MM.1S (cell line): ENCODE data around the gene GGA2.

Source experiments
- DNase-seq: peaks from one replicate; pipeline ENCODE4 v3.0.0-alpha.2; 2015
- H2AFZ ChIP-seq: fragments of 300-600 bp; sonication (generic); 2 replicates; pipeline ENCODE4 v1.6.0; 2016; ENCODE audit warnings: antibody characterized with exemption, low read length
- H3F3A ChIP-seq: fragments of 300-600 bp; sonication (generic); 2 replicates; pipeline ENCODE4 v1.6.1; 2016; ENCODE audit warnings: mild to moderate bottlenecking, antibody characterized with exemption, low read length, moderate library complexity, mixed read lengths; ENCODE audit not compliant: insufficient read depth
- H3K27ac ChIP-seq: fragments of 300-600 bp; sonication (generic); 2 replicates; pipeline ENCODE4 v1.5.1; 2016; ENCODE audit warnings: mild to moderate bottlenecking, low read length
- H3K27me3 ChIP-seq: fragments of 300-600 bp; sonication (generic); replicated peaks from 2 replicates; pipeline ENCODE4 v1.6.0; 2016; ENCODE audit warnings: low read length; ENCODE audit not compliant: insufficient read depth
- H3K36me3 ChIP-seq: fragments of 300-600 bp; sonication (generic); replicated peaks from 2 replicates; pipeline ENCODE4 v1.6.1; 2016; ENCODE audit warnings: mild to moderate bottlenecking, low read length, mixed read lengths; ENCODE audit not compliant: insufficient read depth
- H3K4me1 ChIP-seq: fragments of 300-600 bp; sonication (generic); 2 replicates; pipeline ENCODE4 v1.6.1; 2016; ENCODE audit warnings: low read length, mixed read lengths
- H3K4me2 ChIP-seq: fragments of 300-600 bp; sonication (generic); 2 replicates; pipeline ENCODE4 v1.6.0; 2016; ENCODE audit warnings: low read depth, low read length
- H3K4me3 ChIP-seq: fragments of 300-600 bp; sonication (generic); 2 replicates; pipeline ENCODE4 v1.5.1; 2016; ENCODE audit warnings: low read length, mixed read lengths
- H3K79me2 ChIP-seq: fragments of 300-600 bp; sonication (generic); 2 replicates; pipeline ENCODE4 v1.6.1; 2016; ENCODE audit warnings: mixed run types, low read length, mixed read lengths
- H3K9ac ChIP-seq: fragments of 300-600 bp; sonication (generic); 2 replicates; pipeline ENCODE4 v1.6.1; 2016; ENCODE audit warnings: low read length, mixed read lengths
- H3K9me2 ChIP-seq: fragments of 300-600 bp; sonication (generic); replicated peaks from 2 replicates; pipeline ENCODE4 v1.6.1; 2016; ENCODE audit warnings: mild to moderate bottlenecking, low read length, mixed read lengths; ENCODE audit not compliant: insufficient read depth
- H3K9me3 ChIP-seq: fragments of 300-600 bp; sonication (generic); replicated peaks from 2 replicates; pipeline ENCODE4 v1.6.1; 2016; ENCODE audit warnings: mild to moderate bottlenecking, low read length, mixed read lengths; ENCODE audit not compliant: insufficient read depth
- H4K20me1 ChIP-seq: fragments of 300-600 bp; sonication (generic); 2 replicates; pipeline ENCODE4 v1.6.1; 2016; ENCODE audit warnings: mild to moderate bottlenecking, low read length, moderate library complexity, mixed read lengths; ENCODE audit not compliant: insufficient read depth
- EZH2 ChIP-seq: fragments of 300-600 bp; sonication (generic); optimal IDR thresholded peaks from 2 replicates; pipeline ENCODE3; 2017; ENCODE audit warnings: low read depth, mild to moderate bottlenecking, antibody characterized with exemption, low read length, mixed read lengths
- EZH2phosphoT487 ChIP-seq: fragments of 300-600 bp; sonication (generic); IDR thresholded peaks from 2 replicates; pipeline ENCODE4 v1.6.1; 2018; ENCODE audit warnings: antibody characterized with exemption, low read length
- TF ChIP-seq, protein P1 (sequence below): fragments of 300-600 bp; sonication (generic); IDR thresholded peaks from 2 replicates; pipeline ENCODE4 v1.5.1; 2016; ENCODE audit warnings: antibody characterized with exemption, low read length, mixed read lengths

Gene GGA2

DNA sequence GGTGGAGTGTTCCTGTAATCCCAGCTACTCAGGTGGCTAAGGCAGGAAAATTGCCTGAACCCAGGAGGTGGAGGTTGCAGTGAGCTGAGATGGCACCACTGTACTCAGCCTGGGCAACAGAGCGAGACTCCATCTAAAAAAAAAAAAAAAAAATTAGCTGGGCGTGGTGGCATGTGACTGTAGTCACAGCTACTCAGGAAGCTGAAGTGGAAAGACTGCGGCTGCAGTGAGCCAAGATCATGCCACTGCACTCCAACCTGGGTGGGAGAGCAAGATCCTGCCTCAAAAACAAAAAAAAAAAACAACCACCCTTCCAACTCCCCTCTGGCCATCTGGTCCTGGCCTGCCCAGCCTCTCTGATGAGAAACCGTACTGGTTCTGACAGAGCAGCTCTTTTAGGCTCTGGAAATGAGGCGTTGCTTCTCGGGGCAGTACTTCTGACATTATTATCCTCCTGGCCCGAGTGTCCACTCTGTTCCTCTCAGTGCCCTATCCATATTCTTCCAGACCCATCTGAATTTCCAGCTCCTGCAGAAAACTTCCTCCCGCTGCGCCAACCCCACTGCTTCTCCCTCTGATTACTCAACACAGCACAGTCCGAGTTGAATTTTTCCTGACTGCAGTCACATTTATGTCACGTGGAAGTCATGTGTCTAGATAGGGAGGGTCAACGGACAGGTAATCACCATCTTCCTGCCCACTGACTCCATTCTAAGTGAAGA lies 13.3 kb downstream of the GGA2 start:
- H3F3A ChIP-seq, result no peaks in the 10 kb centered on the region
- no peak overlapping the region for H3K4me2 ChIP-seq
- no peak overlapping the region for H3K4me3 ChIP-seq
- H3K79me2 ChIP-seq, result peaks cover 82% of the 10 kb centered on the region
- H3K4me1 ChIP-seq, result no peaks in the 10 kb centered on the region
- no peaks in the 10 kb centered on the region for H3K9me2 ChIP-seq
- H3K9me3 ChIP-seq, result no peaks in the 10 kb centered on the region
- peaks cover 29% of the 10 kb centered on the region for H4K20me1 ChIP-seq
- no peak overlapping the region for H2AFZ ChIP-seq
- H3K27me3 ChIP-seq, result no peaks in the 10 kb centered on the region
- peaks cover 4% of the 10 kb centered on the region; the same call in 1 of the 2 replicates for H3K36me3 ChIP-seq
- DNase-seq, result no peak
- no peak overlapping the region for H3K27ac ChIP-seq
- TF ChIP-seq EZH2phosphoT487 (no peak), EZH2 (no peak)
- TF ChIP-seq, protein P1, sequence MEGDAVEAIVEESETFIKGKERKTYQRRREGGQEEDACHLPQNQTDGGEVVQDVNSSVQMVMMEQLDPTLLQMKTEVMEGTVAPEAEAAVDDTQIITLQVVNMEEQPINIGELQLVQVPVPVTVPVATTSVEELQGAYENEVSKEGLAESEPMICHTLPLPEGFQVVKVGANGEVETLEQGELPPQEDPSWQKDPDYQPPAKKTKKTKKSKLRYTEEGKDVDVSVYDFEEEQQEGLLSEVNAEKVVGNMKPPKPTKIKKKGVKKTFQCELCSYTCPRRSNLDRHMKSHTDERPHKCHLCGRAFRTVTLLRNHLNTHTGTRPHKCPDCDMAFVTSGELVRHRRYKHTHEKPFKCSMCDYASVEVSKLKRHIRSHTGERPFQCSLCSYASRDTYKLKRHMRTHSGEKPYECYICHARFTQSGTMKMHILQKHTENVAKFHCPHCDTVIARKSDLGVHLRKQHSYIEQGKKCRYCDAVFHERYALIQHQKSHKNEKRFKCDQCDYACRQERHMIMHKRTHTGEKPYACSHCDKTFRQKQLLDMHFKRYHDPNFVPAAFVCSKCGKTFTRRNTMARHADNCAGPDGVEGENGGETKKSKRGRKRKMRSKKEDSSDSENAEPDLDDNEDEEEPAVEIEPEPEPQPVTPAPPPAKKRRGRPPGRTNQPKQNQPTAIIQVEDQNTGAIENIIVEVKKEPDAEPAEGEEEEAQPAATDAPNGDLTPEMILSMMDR, result no peak
- H3K9ac ChIP-seq, result no peak overlapping the region

DNA sequence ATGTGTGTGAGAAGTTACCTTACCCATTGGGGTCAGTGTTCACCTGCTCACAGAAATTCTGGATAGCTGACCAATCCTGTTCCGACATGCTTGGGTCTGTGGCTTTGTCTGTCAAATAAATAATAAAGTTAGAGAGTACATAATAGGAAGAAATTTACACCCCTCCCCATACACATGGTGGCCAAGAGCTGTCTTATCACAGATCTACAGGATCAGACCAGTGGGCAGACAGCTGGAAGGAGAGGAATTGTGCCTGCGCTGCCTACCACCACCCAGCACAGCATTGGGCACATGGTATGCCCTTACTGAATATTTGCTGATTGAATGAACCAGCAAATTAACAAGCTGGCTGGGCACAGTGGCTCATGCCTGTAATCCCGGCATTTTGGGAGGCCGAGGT lies 14.6 kb downstream of the GGA2 start:
- H3K9ac ChIP-seq, result no peak overlapping the region
- H3K9me3 ChIP-seq, result no peaks in the 10 kb centered on the region
- no peaks in the 10 kb centered on the region for H3K9me2 ChIP-seq
- peaks cover 69% of the 10 kb centered on the region for H3K79me2 ChIP-seq
- no peaks in the 10 kb centered on the region for H3F3A ChIP-seq
- H3K4me3 ChIP-seq, result no peak overlapping the region
- no peak for DNase-seq
- no peak overlapping the region for H2AFZ ChIP-seq
- no peaks in the 10 kb centered on the region for H3K4me1 ChIP-seq
- H3K4me2 ChIP-seq, result no peak overlapping the region
- peaks cover 4% of the 10 kb centered on the region; the same call in 1 of the 2 replicates for H3K36me3 ChIP-seq
- peaks cover 21% of the 10 kb centered on the region for H4K20me1 ChIP-seq
- TF ChIP-seq, protein P1, result no peak
- TF ChIP-seq EZH2 (no peak), EZH2phosphoT487 (no peak)
- H3K27me3 ChIP-seq, result no peaks in the 10 kb centered on the region
- no peak overlapping the region for H3K27ac ChIP-seq

DNA sequence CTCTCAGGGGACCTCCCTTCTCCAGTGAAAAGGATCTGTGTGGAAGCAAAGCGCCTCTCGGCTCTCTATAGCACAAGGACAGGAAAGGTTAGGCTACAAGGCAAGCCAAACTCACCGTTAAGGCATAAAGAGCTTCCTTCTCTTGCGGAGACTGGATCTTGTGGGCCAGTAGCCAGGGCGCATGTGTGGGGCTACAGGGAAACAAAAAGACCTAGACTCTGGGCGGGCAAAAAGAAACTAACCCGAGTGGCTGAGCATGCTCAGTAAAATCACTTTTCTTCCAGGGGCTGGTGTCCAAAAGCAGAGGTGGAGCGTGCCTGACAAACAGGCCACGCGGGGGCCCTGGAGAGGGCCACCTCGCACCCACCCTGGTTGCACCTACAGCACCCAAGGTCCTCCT lies 16.1 kb downstream of the GGA2 start:
- peaks cover 7% of the 10 kb centered on the region; the same call in 1 of the 2 replicates for H4K20me1 ChIP-seq
- H2AFZ ChIP-seq, result no peak overlapping the region
- no peak overlapping the region for H3K4me3 ChIP-seq
- no peak for DNase-seq
- H3F3A ChIP-seq, result no peaks in the 10 kb centered on the region
- H3K27me3 ChIP-seq, result no peaks in the 10 kb centered on the region
- H3K4me1 ChIP-seq, result no peaks in the 10 kb centered on the region
- no peak overlapping the region for H3K9ac ChIP-seq
- no peak overlapping the region for H3K4me2 ChIP-seq
- no peaks in the 10 kb centered on the region for H3K9me3 ChIP-seq
- H3K36me3 ChIP-seq, result peaks cover 4% of the 10 kb centered on the region; the same call in 1 of the 2 replicates
- no peak for TF ChIP-seq EZH2
- TF ChIP-seq, protein P1, result no peak
- no peak for TF ChIP-seq EZH2phosphoT487
- no peaks in the 10 kb centered on the region for H3K9me2 ChIP-seq
- H3K79me2 ChIP-seq, result peaks cover 54% of the 10 kb centered on the region
- no peak overlapping the region for H3K27ac ChIP-seq
